ENCODE data around the gene CBX8. TPM values are rescaled to one million over a fixed set of nuclear protein-coding genes. Genes with fewer than 3 reads are reported as not detected.

CBX8 gene
- polyA plus RNA-seq, 1 experiment, result 0.32 TPM

- DNase-seq (ENCODE audit: low read depth), result no peak
- peaks cover 27% of the 10 kb centered on the region for H3K27me3 ChIP-seq (ENCODE audit: control insufficient read depth, insufficient read depth, low read length)
- TF ChIP-seq, protein P1, sequence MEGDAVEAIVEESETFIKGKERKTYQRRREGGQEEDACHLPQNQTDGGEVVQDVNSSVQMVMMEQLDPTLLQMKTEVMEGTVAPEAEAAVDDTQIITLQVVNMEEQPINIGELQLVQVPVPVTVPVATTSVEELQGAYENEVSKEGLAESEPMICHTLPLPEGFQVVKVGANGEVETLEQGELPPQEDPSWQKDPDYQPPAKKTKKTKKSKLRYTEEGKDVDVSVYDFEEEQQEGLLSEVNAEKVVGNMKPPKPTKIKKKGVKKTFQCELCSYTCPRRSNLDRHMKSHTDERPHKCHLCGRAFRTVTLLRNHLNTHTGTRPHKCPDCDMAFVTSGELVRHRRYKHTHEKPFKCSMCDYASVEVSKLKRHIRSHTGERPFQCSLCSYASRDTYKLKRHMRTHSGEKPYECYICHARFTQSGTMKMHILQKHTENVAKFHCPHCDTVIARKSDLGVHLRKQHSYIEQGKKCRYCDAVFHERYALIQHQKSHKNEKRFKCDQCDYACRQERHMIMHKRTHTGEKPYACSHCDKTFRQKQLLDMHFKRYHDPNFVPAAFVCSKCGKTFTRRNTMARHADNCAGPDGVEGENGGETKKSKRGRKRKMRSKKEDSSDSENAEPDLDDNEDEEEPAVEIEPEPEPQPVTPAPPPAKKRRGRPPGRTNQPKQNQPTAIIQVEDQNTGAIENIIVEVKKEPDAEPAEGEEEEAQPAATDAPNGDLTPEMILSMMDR (IDR thresholded peaks at IDR 0.05; ENCODE audit: insufficient read depth, low read depth, low read length), result no peak
- POLR2A ChIA-PET, result no interaction called here
- H3K36me3 ChIP-seq (ENCODE audit: control insufficient read depth, insufficient read depth, low read length), result no peaks in the 10 kb centered on the region
- H3K4me3 ChIP-seq (ENCODE audit: low read depth, low read length), result peak overlapping the region; percentile 45
- CTCF ChIA-PET, result interaction anchor here (0.6 to 5.6 kb wide), 8 partner anchors 15 to 148 kb away, joined by 3 to 24 read pairs (median 6); no protein-coding TSS in a partner anchor
Observed at GRCh38 chr17:79843474-79843815, 46.6 kb upstream of the CBX8 start.

DNA sequence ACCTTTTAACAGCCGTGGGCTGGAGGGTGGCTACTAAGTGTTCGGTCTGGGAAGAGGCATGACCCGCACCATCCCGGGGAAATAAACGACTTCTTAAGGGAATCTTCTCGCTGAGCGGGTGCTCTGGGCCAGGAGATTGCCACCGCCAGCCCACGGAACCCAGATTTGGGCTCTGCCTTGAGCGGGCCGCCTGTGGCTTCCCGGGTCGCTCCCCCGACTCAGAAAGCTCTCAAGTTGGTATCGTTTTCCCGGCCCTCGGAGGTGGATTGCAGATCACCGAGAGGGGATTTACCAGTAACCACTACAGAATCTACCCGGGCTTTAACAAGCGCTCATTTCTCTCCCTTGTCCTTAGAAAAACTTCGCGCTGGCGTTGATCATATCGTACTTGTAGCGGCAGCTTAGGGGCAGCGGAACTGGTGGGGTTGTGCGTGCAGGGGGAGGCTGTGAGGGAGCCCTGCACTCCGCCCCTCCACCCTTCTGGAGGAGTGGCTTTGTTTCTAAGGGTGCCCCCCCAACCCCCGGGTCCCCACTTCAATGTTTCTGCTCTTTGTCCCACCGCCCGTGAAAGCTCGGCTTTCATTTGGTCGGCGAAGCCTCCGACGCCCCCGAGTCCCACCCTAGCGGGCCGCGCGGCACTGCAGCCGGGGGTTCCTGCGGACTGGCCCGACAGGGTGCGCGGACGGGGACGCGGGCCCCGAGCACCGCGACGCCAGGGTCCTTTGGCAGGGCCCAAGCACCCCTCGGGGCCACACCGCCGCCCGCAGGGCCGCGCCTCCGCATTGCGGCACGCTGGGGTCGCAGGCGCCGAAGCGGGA is 46.0 kb upstream of the CBX8 start:
- Histone ChIP-seq H3K4me3 (ENCODE audit: low read depth, low read length) (peak overlapping the region; percentile 45), H3K27me3 (ENCODE audit: control insufficient read depth, insufficient read depth, low read length) (peaks cover 27% of the 10 kb centered on the region), H3K36me3 (ENCODE audit: control insufficient read depth, insufficient read depth, low read length) (no peaks in the 10 kb centered on the region)
- TF ChIP-seq, protein P1 (IDR thresholded peaks at IDR 0.05; ENCODE audit: insufficient read depth, low read depth, low read length), result no peak
- ChIA-PET CTCF (interaction anchor here (0.6 to 5.6 kb wide), 8 partner anchors 15 to 150 kb away, joined by 3 to 26 read pairs (median 7); no protein-coding TSS in a partner anchor), POLR2A (no interaction called here)
- no peak for DNase-seq (ENCODE audit: low read depth)

GRCh38 chr17:79842136-79842655 is 45.3 kb upstream of the CBX8 start:
- TF ChIP-seq, protein P1 (IDR thresholded peaks at IDR 0.05; ENCODE audit: insufficient read depth, low read depth, low read length), result no peak
- CTCF ChIA-PET, result interaction anchor here (2.0 to 5.6 kb wide), 6 partner anchors 13 to 151 kb away, joined by 7 to 26 read pairs (median 8); no protein-coding TSS in a partner anchor

GRCh38 chr17:79841369-79842135 is 44.7 kb upstream of the CBX8 start:
- Histone ChIP-seq H3K27me3 (ENCODE audit: control insufficient read depth, insufficient read depth, low read length) (peaks cover 25% of the 10 kb centered on the region), H3K36me3 (ENCODE audit: control insufficient read depth, insufficient read depth, low read length) (peaks cover 2% of the 10 kb centered on the region; the same call in 1 of the 2 replicates), H3K4me3 (ENCODE audit: low read depth, low read length) (no peak overlapping the region)
- TF ChIP-seq, protein P1 (IDR thresholded peaks at IDR 0.05; ENCODE audit: insufficient read depth, low read depth, low read length), result no peak
- POLR2A ChIA-PET, result interaction anchor here (0.6 kb wide), 1 partner anchor 38 kb away, joined by 4 read pairs; no protein-coding TSS in a partner anchor
- DNase-seq (ENCODE audit: low read depth), result no peak
- CTCF ChIA-PET, result interaction anchor here (0.7 to 5.6 kb wide), 13 partner anchors 14 to 152 kb away, joined by 3 to 26 read pairs (median 7); partner anchors contain the start of gene CBX8

More at GRCh38 chr17:79842136-79842655, 45.3 kb upstream of the CBX8 start:
- Histone ChIP-seq H3K4me3 (ENCODE audit: low read depth, low read length) (no peak overlapping the region), H3K27me3 (ENCODE audit: control insufficient read depth, insufficient read depth, low read length) (peaks cover 25% of the 10 kb centered on the region), H3K36me3 (ENCODE audit: control insufficient read depth, insufficient read depth, low read length) (peaks cover under 1% of the 10 kb centered on the region; the same call in 1 of the 2 replicates)
- DNase-seq (ENCODE audit: low read depth), result no peak
- POLR2A ChIA-PET, result interaction anchor here (0.6 kb wide), 1 partner anchor 39 kb away, joined by 4 read pairs; no protein-coding TSS in a partner anchor
